ENCODE results near the gene EVPLL.
"Not testable (repeated sequence)": the region's sequence is repeated elsewhere in the genome, so short reads cannot be mapped to it uniquely, and the experiment has no call there.

Gene EVPLL

DNA sequence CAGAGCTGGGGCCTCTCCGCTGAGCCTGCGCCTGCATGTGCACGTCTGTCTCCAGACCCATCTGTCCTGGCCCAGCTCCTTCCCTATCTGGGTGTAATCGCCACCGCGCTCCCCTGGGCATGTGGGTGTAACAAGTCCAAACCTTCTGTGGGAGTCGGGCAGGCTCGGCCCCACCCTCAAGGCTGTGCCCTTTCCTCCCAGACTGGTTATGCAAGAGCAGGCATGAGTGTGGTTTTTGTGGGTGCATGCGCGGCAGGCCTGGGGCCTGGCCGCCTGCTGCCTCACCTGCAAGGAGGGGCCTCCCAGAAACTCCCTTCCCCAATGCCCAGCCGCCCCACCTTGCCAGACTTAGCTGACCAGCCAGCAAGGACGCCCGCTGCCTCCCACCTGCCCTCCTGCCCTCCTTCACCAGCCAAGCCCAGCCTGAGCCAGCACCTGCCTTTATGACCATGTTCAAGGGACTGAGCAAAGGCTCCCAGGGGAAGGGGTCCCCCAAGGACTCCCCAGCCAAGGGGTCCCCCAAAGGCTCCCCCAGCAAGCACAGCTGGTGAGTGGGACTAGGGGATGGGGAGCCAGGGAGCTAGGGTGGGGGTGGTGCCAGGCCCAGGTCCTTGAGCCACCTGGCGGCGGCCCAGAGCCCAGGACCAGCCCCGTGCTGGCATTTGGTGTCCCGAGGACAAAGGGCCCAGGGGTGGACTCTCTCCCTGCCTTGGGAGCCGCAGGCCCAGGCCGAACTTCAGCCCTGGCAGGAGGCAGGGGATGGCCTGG, at the start of gene EVPLL:
Gene EVPLL (plus strand): TSS at position 342 of the 768 bp plus-strand sequence. CDS start 3,160 bp downstream, outside the sequence.
- Histone ChIP-seq H3K27ac (ENCODE audit: low read length) (no peak within 1 kb of the TSS), H3K4me1 (ENCODE audit: control insufficient read depth, insufficient read depth, low read length) (no peaks in the 10 kb centered on the region), H3K27me3 (ENCODE audit: control insufficient read depth, insufficient read depth, low read length) (no peaks in the 10 kb centered on the region), H3K36me3 (ENCODE audit: control insufficient read depth, insufficient read depth, low read length) (no peaks in the 10 kb centered on the region), H3K4me3 (ENCODE audit: low read length) (no peak within 1 kb of the TSS), H3K9me3 (ENCODE audit: control insufficient read depth, insufficient read depth, low read length) (no peaks in the 10 kb centered on the region)
- WGBS (ENCODE audit: insufficient coverage, insufficient read length), result no CpG with 5 or more reads among the region's 20 CpGs
- DNase-seq (ENCODE audit: low read depth, low spot score), result no peak

DNA sequence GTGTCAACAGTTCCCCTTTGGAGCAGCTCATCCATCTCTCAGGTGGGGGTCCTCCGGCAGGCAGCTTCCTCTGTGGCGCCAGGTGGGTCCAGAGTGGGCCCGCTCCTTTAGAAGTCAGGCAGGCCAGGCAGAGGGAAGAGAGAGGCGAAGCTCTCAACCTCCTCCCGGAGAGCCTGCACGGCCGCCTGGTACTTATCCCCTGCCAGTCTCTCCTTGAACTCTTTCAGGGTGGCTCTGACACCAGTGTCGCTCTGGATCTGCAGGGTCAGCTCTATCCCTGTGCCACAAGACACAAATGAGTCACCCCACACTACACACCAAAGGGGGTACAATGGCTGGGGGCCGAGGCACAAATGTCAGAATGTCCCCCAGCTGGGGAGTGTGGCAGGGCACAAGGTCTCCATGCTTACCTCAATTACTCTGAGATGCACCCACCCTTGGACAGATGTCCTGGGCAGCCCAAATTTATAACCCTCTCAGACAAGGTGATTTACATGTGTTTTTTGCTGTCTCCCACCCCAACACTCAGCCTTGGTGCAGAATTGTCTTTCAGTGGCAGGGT, 48.9 kb upstream of the EVPLL start:
- Histone ChIP-seq H3K9me3 (ENCODE audit: control insufficient read depth, insufficient read depth, low read length) (no peaks in the 10 kb centered on the region), H3K36me3 (ENCODE audit: control insufficient read depth, insufficient read depth, low read length) (peaks cover 15% of the 10 kb centered on the region), H3K4me3 (ENCODE audit: low read length) (no peak overlapping the region), H3K27me3 (ENCODE audit: control insufficient read depth, insufficient read depth, low read length) (no peaks in the 10 kb centered on the region), H3K4me1 (ENCODE audit: control insufficient read depth, insufficient read depth, low read length) (no peaks in the 10 kb centered on the region; the same call in 1 of the 2 replicates), H3K27ac (ENCODE audit: low read length) (no peak overlapping the region)
- WGBS (ENCODE audit: insufficient coverage, insufficient read length), result no CpG with 5 or more reads among the region's 9 CpGs
- no peak for DNase-seq (ENCODE audit: low read depth, low spot score)

GRCh38 chr17:18331879-18332278, 45.7 kb upstream of the EVPLL start:
- no peak for DNase-seq (ENCODE audit: low read depth, low spot score)
- H3K4me3 ChIP-seq (ENCODE audit: low read length), result no peak overlapping the region
- H3K36me3 ChIP-seq (ENCODE audit: control insufficient read depth, insufficient read depth, low read length), result peaks cover 27% of the 10 kb centered on the region
- no peaks in the 10 kb centered on the region for H3K27me3 ChIP-seq (ENCODE audit: control insufficient read depth, insufficient read depth, low read length)
- H3K9me3 ChIP-seq (ENCODE audit: control insufficient read depth, insufficient read depth, low read length), result no peaks in the 10 kb centered on the region
- no peak overlapping the region for H3K27ac ChIP-seq (ENCODE audit: low read length)
- H3K4me1 ChIP-seq (ENCODE audit: control insufficient read depth, insufficient read depth, low read length), result no peaks in the 10 kb centered on the region; the same call in 1 of the 2 replicates
- no CpG with 5 or more reads among the region's 9 CpGs for WGBS (ENCODE audit: insufficient coverage, insufficient read length)

GRCh38 chr17:18332909-18333489, 44.6 kb upstream of the EVPLL start:
- H3K9me3 ChIP-seq (ENCODE audit: control insufficient read depth, insufficient read depth, low read length), result no peaks in the 10 kb centered on the region
- no peaks in the 10 kb centered on the region; the same call in 1 of the 2 replicates for H3K4me1 ChIP-seq (ENCODE audit: control insufficient read depth, insufficient read depth, low read length)
- H3K36me3 ChIP-seq (ENCODE audit: control insufficient read depth, insufficient read depth, low read length), result peaks cover 27% of the 10 kb centered on the region
- DNase-seq (ENCODE audit: low read depth, low spot score), result no peak
- WGBS (ENCODE audit: insufficient coverage, insufficient read length), result no CpG with 5 or more reads among the region's 4 CpGs
- no peak overlapping the region for H3K4me3 ChIP-seq (ENCODE audit: low read length)
- no peak overlapping the region for H3K27ac ChIP-seq (ENCODE audit: low read length)
- H3K27me3 ChIP-seq (ENCODE audit: control insufficient read depth, insufficient read depth, low read length), result no peaks in the 10 kb centered on the region

- H3K27me3 ChIP-seq (ENCODE audit: control insufficient read depth, insufficient read depth, low read length); H3K9me3 ChIP-seq (ENCODE audit: control insufficient read depth, insufficient read depth, low read length); H3K4me3 ChIP-seq (ENCODE audit: low read length); H3K27ac ChIP-seq (ENCODE audit: low read length); H3K4me1 ChIP-seq (ENCODE audit: control insufficient read depth, insufficient read depth, low read length); DNase-seq (ENCODE audit: low read depth, low spot score): not testable (repeated sequence)
- peaks cover 36% of the 10 kb centered on the region for H3K36me3 ChIP-seq (ENCODE audit: control insufficient read depth, insufficient read depth, low read length)
- WGBS (ENCODE audit: insufficient coverage, insufficient read length), result no CpG with 5 or more reads among the region's 25 CpGs
Measured at GRCh38 chr17:18338158-18338557, 39.4 kb upstream of the EVPLL start.

GRCh38 chr17:18339933-18340332, 37.6 kb upstream of the EVPLL start:
- H3K4me3 ChIP-seq (ENCODE audit: low read length), result no peak overlapping the region
- H3K36me3 ChIP-seq (ENCODE audit: control insufficient read depth, insufficient read depth, low read length), result peaks cover 31% of the 10 kb centered on the region
- H3K27me3 ChIP-seq (ENCODE audit: control insufficient read depth, insufficient read depth, low read length), result no peaks in the 10 kb centered on the region
- WGBS (ENCODE audit: insufficient coverage, insufficient read length), result no CpG with 5 or more reads among the region's 13 CpGs
- no peak overlapping the region for H3K27ac ChIP-seq (ENCODE audit: low read length)
- no peak for DNase-seq (ENCODE audit: low read depth, low spot score)
- no peaks in the 10 kb centered on the region for H3K9me3 ChIP-seq (ENCODE audit: control insufficient read depth, insufficient read depth, low read length)
- H3K4me1 ChIP-seq (ENCODE audit: control insufficient read depth, insufficient read depth, low read length), result no peaks in the 10 kb centered on the region

DNA sequence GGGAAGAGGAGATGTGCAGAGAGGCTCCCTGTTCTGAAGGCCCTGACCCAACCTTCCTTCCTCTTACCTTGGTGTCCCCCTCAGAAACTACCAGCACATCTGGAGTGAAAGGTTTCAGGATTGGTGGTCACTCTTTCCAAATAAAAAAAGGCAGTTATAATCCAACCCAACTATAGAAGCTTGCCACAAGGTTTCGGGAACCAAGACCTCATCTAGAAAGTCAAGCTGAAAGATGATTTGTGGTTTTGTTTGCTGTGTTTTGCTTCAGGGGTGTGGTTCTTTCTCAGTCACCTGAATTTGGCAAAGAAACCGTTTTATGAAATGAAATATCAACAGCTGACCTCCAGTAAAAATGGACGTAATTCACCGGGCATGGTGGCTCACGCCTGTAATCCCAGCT, 33.6 kb upstream of the EVPLL start:
- Histone ChIP-seq H3K9me3 (ENCODE audit: control insufficient read depth, insufficient read depth, low read length) (no peaks in the 10 kb centered on the region), H3K27ac (ENCODE audit: low read length) (no peak overlapping the region), H3K4me3 (ENCODE audit: low read length) (no peak overlapping the region), H3K4me1 (ENCODE audit: control insufficient read depth, insufficient read depth, low read length) (no peaks in the 10 kb centered on the region), H3K36me3 (ENCODE audit: control insufficient read depth, insufficient read depth, low read length) (peaks cover 50% of the 10 kb centered on the region), H3K27me3 (ENCODE audit: control insufficient read depth, insufficient read depth, low read length) (no peaks in the 10 kb centered on the region)
- no CpG with 5 or more reads among the region's 5 CpGs for WGBS (ENCODE audit: insufficient coverage, insufficient read length)
- DNase-seq (ENCODE audit: low read depth, low spot score), result no peak

- H3K27me3 ChIP-seq (ENCODE audit: control insufficient read depth, insufficient read depth, low read length), result no peaks in the 10 kb centered on the region
- no peak for DNase-seq (ENCODE audit: low read depth, low spot score)
- WGBS (ENCODE audit: insufficient coverage, insufficient read length), result no CpG with 5 or more reads among the region's 6 CpGs
- no peaks in the 10 kb centered on the region for H3K9me3 ChIP-seq (ENCODE audit: control insufficient read depth, insufficient read depth, low read length)
- no peaks in the 10 kb centered on the region for H3K4me1 ChIP-seq (ENCODE audit: control insufficient read depth, insufficient read depth, low read length)
- no peak overlapping the region for H3K4me3 ChIP-seq (ENCODE audit: low read length)
- H3K36me3 ChIP-seq (ENCODE audit: control insufficient read depth, insufficient read depth, low read length), result peaks cover 17% of the 10 kb centered on the region
- H3K27ac ChIP-seq (ENCODE audit: low read length), result no peak overlapping the region
Measured at GRCh38 chr17:18353541-18353940, 24.0 kb upstream of the EVPLL start.

GRCh38 chr17:18356624-18357023, 21.0 kb upstream of the EVPLL start:
- no peak overlapping the region for H3K27ac ChIP-seq (ENCODE audit: low read length)
- H3K4me3 ChIP-seq (ENCODE audit: low read length), result no peak overlapping the region
- H3K9me3 ChIP-seq (ENCODE audit: control insufficient read depth, insufficient read depth, low read length), result no peaks in the 10 kb centered on the region
- no peaks in the 10 kb centered on the region for H3K27me3 ChIP-seq (ENCODE audit: control insufficient read depth, insufficient read depth, low read length)
- WGBS (ENCODE audit: insufficient coverage, insufficient read length), result no CpG with 5 or more reads among the region's 10 CpGs
- peaks cover 13% of the 10 kb centered on the region for H3K36me3 ChIP-seq (ENCODE audit: control insufficient read depth, insufficient read depth, low read length)
- H3K4me1 ChIP-seq (ENCODE audit: control insufficient read depth, insufficient read depth, low read length), result no peaks in the 10 kb centered on the region
- no peak for DNase-seq (ENCODE audit: low read depth, low spot score)

- Histone ChIP-seq H3K27me3 (ENCODE audit: control insufficient read depth, insufficient read depth, low read length) (0 out of 2 replicates have a peak, but pooled peaks cover 2% of the 10 kb centered on the region), H3K4me1 (ENCODE audit: control insufficient read depth, insufficient read depth, low read length) (no peaks in the 10 kb centered on the region), H3K4me3 (ENCODE audit: low read length) (no peak overlapping the region), H3K27ac (ENCODE audit: low read length) (no peak overlapping the region), H3K36me3 (ENCODE audit: control insufficient read depth, insufficient read depth, low read length) (peaks cover 2% of the 10 kb centered on the region; the same call in 1 of the 2 replicates), H3K9me3 (ENCODE audit: control insufficient read depth, insufficient read depth, low read length) (no peaks in the 10 kb centered on the region)
- no peak for DNase-seq (ENCODE audit: low read depth, low spot score)
- no CpG with 5 or more reads among the region's 8 CpGs for WGBS (ENCODE audit: insufficient coverage, insufficient read length)
Measured at GRCh38 chr17:18360518-18360917, 17.1 kb upstream of the EVPLL start.

Measured in iPS DF 6.9 (cell line).